K562 (cell line): Measurements from ENCODE around the gene HRCT1. TPM values are rescaled to one million over a fixed set of nuclear protein-coding genes. Genes with fewer than 3 reads are reported as not detected.

Source experiments
- CXXC5 ChIP-seq: fragments of 250-450 bp; sonication (Bioruptor Pico); IDR thresholded peaks from 2 replicates; pipeline ENCODE4 v1.8.0; 2022; ENCODE audit warnings: inconsistent platforms, mild to moderate bottlenecking, moderate library complexity
- FIP1L1 ChIP-seq: fragments of 200-400 bp; formaldehyde crosslinking; IDR thresholded peaks from 2 replicates; pipeline ENCODE4 v1.6.1; 2018; ENCODE audit warnings: mild to moderate bottlenecking, low read depth, low read length; ENCODE audit not compliant: poor library complexity, severe bottlenecking
- HDGF ChIP-seq: fragments of 450-650 bp; IDR thresholded peaks from 2 replicates; pipeline ENCODE4 v1.6.1; 2016
- IFI16 ChIP-seq: fragments of 250-450 bp; sonication (Bioruptor Pico); IDR thresholded peaks from 2 replicates; pipeline ENCODE4 v2.1.2; 2022; ENCODE audit warnings: mild to moderate bottlenecking, inconsistent platforms
- MYNN ChIP-seq, 2 experiments: sonication (generic); formaldehyde crosslinking in 1 of 2; IDR thresholded peaks; 2 replicates each; pipeline versions ENCODE4 v1.5.0 to v1.6.1; 2016 to 2020; ENCODE audit warnings: antibody characterized with exemption in 1 of 2, missing genetic modification reagents in 1 of 2
- NR2C2 ChIP-seq, 2 experiments: fragments of 200-800 bp in 1 of 2; sonication (Bioruptor generic) in 1 of 2; sonication (generic) in 1 of 2; formaldehyde crosslinking in 1 of 2; IDR thresholded peaks; 2 replicates each; pipeline versions ENCODE4 v1.6.1 to v1.8.0; 2016 to 2022; ENCODE audit warnings: mild to moderate bottlenecking in 1 of 2, missing compliant biosample characterization in 1 of 2, missing genetic modification characterization in 1 of 2, missing genetic modification reagents in 1 of 2
- RAD51 ChIP-seq: fragments of 450-650 bp; IDR thresholded peaks from 2 replicates; pipeline ENCODE4 v1.7.1; 2016; ENCODE audit warnings: low read depth, mild to moderate bottlenecking, borderline replicate concordance
- RBBP5 ChIP-seq: fragments of 200-600 bp; sonication (generic); IDR thresholded peaks from 2 replicates; pipeline ENCODE4 v1.6.1; 2012; ENCODE audit warnings: borderline replicate concordance, mild to moderate bottlenecking, low read length, control low read depth, inconsistent platforms; ENCODE audit not compliant: insufficient read depth, poor library complexity, severe bottlenecking
- SREBF1 ChIP-seq: fragments of 150-350 bp; IDR thresholded peaks from 2 replicates; pipeline ENCODE4 v1.6.1; 2014; ENCODE audit warnings: antibody characterized with exemption, low read depth, low read length, borderline replicate concordance
- YY1 ChIP-seq, 3 experiments: IDR thresholded peaks; 2 replicates each; pipeline ENCODE4 v1.6.1; 2011; ENCODE audit warnings: low read length in 2 of 3, mild to moderate bottlenecking in 2 of 3, moderate library complexity in 2 of 3, borderline replicate concordance in 1 of 3, control low read depth in 1 of 3, low read depth in 1 of 3; ENCODE audit not compliant: insufficient read depth in 3 of 3, insufficient replicate concordance in 2 of 3, control insufficient read depth in 1 of 3, insufficient read length in 1 of 3; ENCODE audit errors: extremely low read depth in 1 of 3
- ZNF146 ChIP-seq: IDR thresholded peaks from one replicate; pipeline ENCODE4 v1.6.1; 2018; ENCODE audit warnings: missing compliant biosample characterization; ENCODE audit not compliant: unreplicated experiment
- ZNF184 ChIP-seq: sonication (generic); formaldehyde crosslinking; IDR thresholded peaks from 2 replicates; pipeline ENCODE4 v1.5.0; 2020; ENCODE audit warnings: missing genetic modification reagents
- ZNF589 ChIP-seq: fragments of 200-800 bp; sonication (Bioruptor generic); IDR thresholded peaks from 2 replicates; pipeline ENCODE4 v1.6.1; 2016; ENCODE audit warnings: low read depth, missing genetic modification characterization, missing compliant biosample characterization
- ZNF830 ChIP-seq: fragments of 250-450 bp; sonication (Bioruptor Pico); IDR thresholded peaks from 2 replicates; pipeline ENCODE4 v1.5.0; 2021; ENCODE audit warnings: mild to moderate bottlenecking
- polyA plus RNA-seq, 8 experiments: library from polyadenylated mRNA; depleted of rRNA in 4 of 8; stranded (reverse) in 5 of 8; unstranded in 3 of 8; fragments of >200 nt; fragmentation: Nextera tagmentation in 2 of 8; fragmentation: Illumina TruSeq in 1 of 8; extraction: Ambion mirVana in 2 of 8; extraction: Trizol in 1 of 8; gene quantifications; 2 replicates each; pipeline versions ENCODE4 v1.2.1 to v1.2.3, GENCODE V29; 2011 to 2014; ENCODE audit warnings: inconsistent platforms in 1 of 8, missing spikeins in 1 of 8
- total RNA-seq, 7 experiments: library from RNA; depleted of rRNA in 6 of 7; stranded (reverse); fragments of >200 nt in 6 of 7; fragmentation: Illumina TruSeq in 2 of 7; extraction: Trizol in 2 of 7; gene quantifications; 2 replicates each; pipeline versions ENCODE4 v1.2.1 to v1.2.3, GENCODE V29; 2011 to 2021; ENCODE audit warnings: low replicate concordance in 1 of 7
- TF ChIP-seq, protein P1 (sequence below), 2 experiments: fragments of 450-650 bp; IDR thresholded peaks; 2 replicates each; pipeline ENCODE4 v1.6.1; 2016; ENCODE audit warnings: mild to moderate bottlenecking in 2 of 2, borderline replicate concordance in 1 of 2, low read depth in 1 of 2, moderate library complexity in 1 of 2
- TF ChIP-seq, protein P2 (sequence below): sonication (generic); formaldehyde crosslinking; IDR thresholded peaks from 2 replicates; pipeline ENCODE4 v1.9.0; 2022; ENCODE audit warnings: mild to moderate bottlenecking, missing genetic modification reagents

The HRCT1 gene
- total and polyA plus RNA-seq, 9 of the 15 experiments (the other 6 are each of a cell fraction or from before 2014, with no cell fraction given): 0.40 TPM; not detected in 8

DNA sequence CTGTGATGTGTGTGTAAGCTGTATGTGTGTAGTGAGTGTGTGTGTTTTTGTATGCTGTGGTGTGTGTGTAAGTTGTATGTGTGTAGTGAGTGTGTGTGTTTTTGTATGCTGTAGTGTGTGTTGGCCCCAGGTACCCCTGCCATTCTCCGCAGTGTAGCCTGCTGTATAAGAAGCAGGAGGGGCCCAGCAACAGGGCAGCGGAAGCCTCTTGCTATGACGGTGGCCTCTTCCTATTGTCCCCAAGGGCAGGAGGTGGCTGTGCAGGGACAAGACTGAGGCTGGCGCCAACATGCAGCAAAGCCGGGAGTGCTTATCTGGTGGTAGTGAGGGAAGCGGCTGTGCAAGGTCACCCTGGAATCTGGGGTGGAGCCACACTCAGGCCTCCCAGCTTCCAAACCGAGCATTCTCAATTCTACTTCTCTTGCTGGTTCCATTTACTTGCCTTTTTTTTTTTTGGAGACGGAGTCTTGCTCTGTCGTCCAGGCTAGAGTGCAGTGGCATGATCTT, 8.4 kb downstream of the HRCT1 start (continued):
- TF ChIP-seq NR2C2 (CRISPR knock-in tag; IDR thresholded peaks at IDR 0.05): no peak
- peak; percentile 54 for TF ChIP-seq NR2C2 (tag; IDR thresholded peaks at IDR 0.05)
- TF ChIP-seq YY1 (IDR thresholded peaks at IDR 0.05; ENCODE audit: borderline replicate concordance in 1 of 3, control insufficient read depth in 1 of 3, extremely low read depth in 1 of 3, insufficient read depth in 3 of 3, insufficient read length in 1 of 3, insufficient replicate concordance in 2 of 3, low read depth in 1 of 3, low read length in 2 of 3): no peak
- peak; percentile 63; the same call in 1 of the 2 replicates for TF ChIP-seq ZNF589 (CRISPR knock-in tag)
- TF ChIP-seq ZNF830 (CRISPR knock-in tag): no peak
- TF ChIP-seq HDGF: peak; percentile 48; the same call in 1 of the 2 replicates
- TF ChIP-seq RBBP5: no peak
- TF ChIP-seq SREBF1: no peak
- TF ChIP-seq IFI16: no peak
- TF ChIP-seq RAD51: no peak
- TF ChIP-seq MYNN (IDR thresholded peaks at IDR 0.05): peak; percentile 82
- TF ChIP-seq MYNN (CRISPR knock-in tag; IDR thresholded peaks at IDR 0.05): no peak
- TF ChIP-seq CXXC5 (CRISPR knock-in tag): peak; percentile 70
- TF ChIP-seq ZNF146 (CRISPR knock-in tag): no peak
- TF ChIP-seq, protein P1, sequence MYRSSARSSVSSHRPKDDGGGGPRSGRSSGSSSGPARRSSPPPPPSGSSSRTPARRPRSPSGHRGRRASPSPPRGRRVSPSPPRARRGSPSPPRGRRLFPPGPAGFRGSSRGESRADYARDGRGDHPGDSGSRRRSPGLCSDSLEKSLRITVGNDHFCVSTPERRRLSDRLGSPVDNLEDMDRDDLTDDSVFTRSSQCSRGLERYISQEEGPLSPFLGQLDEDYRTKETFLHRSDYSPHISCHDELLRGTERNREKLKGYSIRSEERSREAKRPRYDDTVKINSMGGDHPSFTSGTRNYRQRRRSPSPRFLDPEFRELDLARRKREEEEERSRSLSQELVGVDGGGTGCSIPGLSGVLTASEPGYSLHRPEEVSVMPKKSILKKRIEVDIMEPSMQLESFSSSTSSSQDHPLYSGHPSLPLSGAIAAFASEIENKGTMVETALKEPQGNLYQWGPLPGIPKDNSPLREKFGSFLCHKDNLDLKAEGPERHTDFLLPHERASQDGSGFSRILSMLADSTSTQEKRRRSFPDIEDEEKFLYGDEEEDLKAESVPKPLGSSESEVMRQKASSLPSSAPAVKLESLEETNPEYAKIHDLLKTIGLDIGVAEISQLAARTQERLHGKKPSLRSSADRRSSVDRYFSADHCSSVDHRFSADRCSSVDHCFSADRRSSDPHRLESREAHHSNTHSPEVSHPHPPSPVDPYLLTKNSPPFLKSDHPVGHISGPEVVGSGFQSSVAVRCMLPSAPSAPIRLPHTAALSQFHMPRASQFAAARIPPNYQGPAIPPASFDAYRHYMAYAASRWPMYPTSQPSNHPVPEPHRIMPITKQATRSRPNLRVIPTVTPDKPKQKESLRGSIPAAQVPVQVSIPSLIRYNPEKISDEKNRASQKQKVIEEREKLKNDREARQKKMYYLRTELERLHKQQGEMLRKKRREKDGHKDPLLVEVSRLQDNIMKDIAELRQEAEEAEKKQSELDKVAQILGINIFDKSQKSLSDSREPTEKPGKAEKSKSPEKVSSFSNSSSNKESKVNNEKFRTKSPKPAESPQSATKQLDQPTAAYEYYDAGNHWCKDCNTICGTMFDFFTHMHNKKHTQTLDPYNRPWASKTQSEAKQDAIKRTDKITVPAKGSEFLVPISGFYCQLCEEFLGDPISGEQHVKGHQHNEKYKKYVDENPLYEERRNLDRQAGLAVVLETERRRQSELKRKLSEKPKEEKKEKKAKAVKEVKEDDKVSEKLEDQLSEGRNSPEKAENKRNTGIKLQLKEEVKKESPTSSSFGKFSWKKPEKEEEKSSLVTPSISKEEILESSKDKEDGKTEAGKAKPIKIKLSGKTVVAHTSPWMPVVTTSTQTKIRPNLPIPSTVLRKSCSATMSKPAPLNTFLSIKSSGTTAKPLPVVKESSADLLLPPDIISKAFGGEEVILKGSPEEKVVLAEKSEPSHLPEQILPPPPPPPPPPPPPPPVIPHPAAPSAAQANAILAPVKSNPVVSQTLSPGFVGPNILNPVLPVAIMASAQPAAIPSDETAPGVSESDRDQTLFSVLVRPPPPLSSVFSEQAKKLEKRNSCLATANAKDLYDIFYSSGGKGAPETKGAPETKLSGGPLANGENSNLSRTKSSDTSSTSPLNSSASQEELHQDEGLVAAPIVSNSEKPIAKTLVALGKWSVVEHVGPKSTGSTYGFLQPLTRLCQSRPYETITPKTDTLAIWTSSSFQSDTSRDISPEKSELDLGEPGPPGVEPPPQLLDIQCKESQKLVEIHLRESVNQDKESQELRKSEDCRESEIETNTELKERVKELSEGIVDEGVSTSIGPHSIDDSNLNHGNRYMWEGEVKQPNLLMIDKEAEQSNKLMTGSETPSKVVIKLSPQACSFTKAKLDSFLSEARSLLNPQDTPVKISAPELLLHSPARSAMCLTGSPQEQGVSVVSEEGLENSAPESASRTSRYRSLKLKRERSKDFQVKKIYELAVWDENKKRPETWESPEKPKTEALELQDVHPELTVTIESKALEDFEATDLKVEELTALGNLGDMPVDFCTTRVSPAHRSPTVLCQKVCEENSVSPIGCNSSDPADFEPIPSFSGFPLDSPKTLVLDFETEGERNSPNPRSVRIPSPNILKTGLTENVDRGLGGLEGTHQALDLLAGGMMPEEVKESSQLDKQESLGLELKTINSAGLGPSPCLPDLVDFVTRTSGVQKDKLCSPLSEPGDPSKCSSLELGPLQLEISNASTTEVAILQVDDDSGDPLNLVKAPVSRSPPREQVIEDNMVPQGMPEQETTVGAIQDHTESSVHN (IDR thresholded peaks at IDR 0.05; ENCODE audit: borderline replicate concordance in 1 of 2, low read depth in 1 of 2): no peak
- TF ChIP-seq ZNF184: no peak
- TF ChIP-seq FIP1L1: no peak
- TF ChIP-seq, protein P2, sequence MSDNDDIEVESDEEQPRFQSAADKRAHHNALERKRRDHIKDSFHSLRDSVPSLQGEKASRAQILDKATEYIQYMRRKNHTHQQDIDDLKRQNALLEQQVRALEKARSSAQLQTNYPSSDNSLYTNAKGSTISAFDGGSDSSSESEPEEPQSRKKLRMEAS: peak; percentile 54; the same call in 1 of the 2 replicates
